Heart left ventricle (tissue), 13 donors: ENCODE results near the gene CCDC60.

Experiments
- CTCF ChIP-seq, 12 donors: fragments of 200-600 bp; sonication (generic) in 4 of 12; IDR thresholded peaks; one replicate each; pipeline versions ENCODE4 v1.5.0 to v1.8.0; 2018 to 2022; ENCODE audit warnings: antibody characterized with exemption in 12 of 12, mild to moderate bottlenecking in 5 of 12
- POLR2A ChIP-seq, 2 donors: fragments of 450-650 bp; IDR thresholded peaks; one replicate each; pipeline ENCODE4 v1.6.1; 2017; ENCODE audit warnings: antibody characterized with exemption in 2 of 2, mild to moderate bottlenecking in 2 of 2, moderate library complexity in 2 of 2
- donor health status: ischemic (EF 13 %, LVEDD 7.1; RV severe dilation, severe dysfunction).
- donor health status: DM: no; HTN: yes; CAD: no.
- donor health status: DM: no; HTN: no; CAD: no.
- donor health status: ischemic (EF 25% LVEDD 6.9; RV normal size, moderate dysfunction).
- donor health status: ischemic (EF 25% LVEDD 5.7; RV mildly dilated, moderate dysfunction).
- donor health status: ischemic (EF 35%, LVEDD 5.7; RV mildly dilated, moderate dysfunction).
- donor health status: nonischemic (EF 11% LVEDD 7.7; RV severe dilation, severe dysfunction).
- donor health status: DM: yes; HTN: yes; CAD: no.
- donor health status: PGD.
- donor health status: ischemic (EF 29% LVEDD 5.4; RV normal size, mild dysfunction).
- donor health status: nonischemic (EF 23%, LVEDD 6.1; RV moderate dilation, normal function).

- TF ChIP-seq POLR2A (IDR thresholded peaks at IDR 0.05) (no peak), CTCF (IDR thresholded peaks at IDR 0.05) (no peak)
Measured at GRCh38 chr12:119299130-119299529, 35.4 kb upstream of the CCDC60 start.
